HG03565 (cell line): ENCODE measurements around the gene NEU4.
"Not testable (repeated sequence)": the region's sequence is repeated elsewhere in the genome, so short reads cannot be mapped to it uniquely, and the experiment has no call there.

Experiments
- ATAC-seq: cut with Tn5 transposase; IDR thresholded peaks from one replicate; pipeline ENCODE4 v1.9.1; 2021; ENCODE audit warnings: mild to moderate bottlenecking, moderate library complexity; ENCODE audit not compliant: unreplicated experiment

NEU4 gene, protein sequence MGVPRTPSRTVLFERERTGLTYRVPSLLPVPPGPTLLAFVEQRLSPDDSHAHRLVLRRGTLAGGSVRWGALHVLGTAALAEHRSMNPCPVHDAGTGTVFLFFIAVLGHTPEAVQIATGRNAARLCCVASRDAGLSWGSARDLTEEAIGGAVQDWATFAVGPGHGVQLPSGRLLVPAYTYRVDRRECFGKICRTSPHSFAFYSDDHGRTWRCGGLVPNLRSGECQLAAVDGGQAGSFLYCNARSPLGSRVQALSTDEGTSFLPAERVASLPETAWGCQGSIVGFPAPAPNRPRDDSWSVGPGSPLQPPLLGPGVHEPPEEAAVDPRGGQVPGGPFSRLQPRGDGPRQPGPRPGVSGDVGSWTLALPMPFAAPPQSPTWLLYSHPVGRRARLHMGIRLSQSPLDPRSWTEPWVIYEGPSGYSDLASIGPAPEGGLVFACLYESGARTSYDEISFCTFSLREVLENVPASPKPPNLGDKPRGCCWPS

DNA sequence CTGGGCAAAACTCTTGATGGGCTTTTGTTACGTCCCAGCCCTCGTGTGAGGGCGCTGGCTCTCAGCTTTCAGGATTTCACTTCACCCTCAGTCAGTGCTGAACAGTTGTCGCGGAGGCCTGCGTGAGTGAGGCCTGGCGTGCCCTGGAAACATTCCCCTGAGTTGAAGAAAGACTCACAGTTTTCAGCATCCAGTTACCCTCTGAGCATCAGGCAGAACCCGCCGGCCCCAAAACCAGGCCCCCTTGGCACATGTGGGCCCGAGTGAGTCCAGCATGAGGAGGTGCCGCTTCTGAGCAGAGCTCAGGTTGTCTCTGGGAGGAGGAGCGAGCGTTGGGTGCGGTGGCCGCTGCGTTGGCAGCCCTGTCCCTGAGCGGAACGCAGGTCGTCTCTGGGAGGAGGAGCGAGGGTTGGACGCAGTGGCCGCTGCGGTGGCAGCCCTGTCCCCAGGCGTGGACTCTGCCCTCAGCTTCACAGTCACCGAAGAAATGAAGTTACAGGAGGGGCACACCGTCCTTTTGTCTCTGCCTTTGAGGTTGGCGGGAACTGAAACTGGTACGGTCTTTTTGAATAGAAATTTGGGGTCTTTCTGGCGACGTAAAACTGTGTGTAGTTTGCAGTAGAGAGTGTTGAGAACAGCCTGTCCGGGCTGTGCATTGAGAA is at the start of gene NEU4:
Gene NEU4 (plus strand): TSS at position 473 of the 662 bp plus-strand sequence. CDS start 5,292 bp downstream, outside the sequence.
- no peak for ATAC-seq

DNA sequence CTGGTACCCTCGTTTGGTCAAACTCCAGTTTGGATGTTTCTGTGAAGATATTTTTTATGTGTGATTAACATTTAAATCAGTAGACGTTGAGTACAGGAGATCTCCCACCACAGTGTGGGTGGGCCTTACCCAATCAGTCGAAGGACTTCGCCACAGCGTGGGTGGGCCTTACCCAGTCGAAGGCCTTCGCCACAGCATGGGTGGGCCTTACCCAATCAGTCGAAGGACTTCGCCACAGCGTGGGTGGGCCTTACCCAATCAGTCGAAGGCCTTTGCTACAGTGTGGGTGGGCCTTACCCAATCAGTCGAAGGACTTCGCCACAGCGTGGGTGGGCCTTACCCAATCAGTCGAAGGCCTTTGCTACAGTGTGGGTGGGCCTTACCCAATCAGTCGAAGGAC is 49.1 kb upstream of the NEU4 start:
- ATAC-seq = not testable (repeated sequence)

DNA sequence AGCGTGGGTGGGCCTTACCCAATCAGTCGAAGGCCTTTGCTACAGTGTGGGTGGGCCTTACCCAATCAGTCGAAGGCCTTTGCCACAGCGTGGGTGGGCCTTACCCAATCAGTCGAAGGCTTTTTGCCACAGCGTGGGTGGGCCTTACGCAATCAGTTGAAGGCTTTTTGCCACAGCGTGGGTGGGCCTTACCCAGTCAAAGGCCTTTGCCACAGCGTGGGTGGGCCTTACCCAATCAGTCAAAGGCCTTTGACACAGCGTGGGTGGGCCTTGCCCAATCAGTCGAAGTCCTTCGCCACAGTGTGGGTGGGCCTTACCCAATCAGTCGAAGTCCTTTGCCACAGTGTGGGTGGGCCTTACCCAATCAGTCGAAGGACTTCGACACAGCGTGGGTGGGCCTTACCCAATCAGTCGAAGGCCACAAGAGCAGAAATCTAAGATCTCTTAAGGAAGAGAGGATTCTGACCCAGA is 48.7 kb upstream of the NEU4 start:
- ATAC-seq = no peak

DNA sequence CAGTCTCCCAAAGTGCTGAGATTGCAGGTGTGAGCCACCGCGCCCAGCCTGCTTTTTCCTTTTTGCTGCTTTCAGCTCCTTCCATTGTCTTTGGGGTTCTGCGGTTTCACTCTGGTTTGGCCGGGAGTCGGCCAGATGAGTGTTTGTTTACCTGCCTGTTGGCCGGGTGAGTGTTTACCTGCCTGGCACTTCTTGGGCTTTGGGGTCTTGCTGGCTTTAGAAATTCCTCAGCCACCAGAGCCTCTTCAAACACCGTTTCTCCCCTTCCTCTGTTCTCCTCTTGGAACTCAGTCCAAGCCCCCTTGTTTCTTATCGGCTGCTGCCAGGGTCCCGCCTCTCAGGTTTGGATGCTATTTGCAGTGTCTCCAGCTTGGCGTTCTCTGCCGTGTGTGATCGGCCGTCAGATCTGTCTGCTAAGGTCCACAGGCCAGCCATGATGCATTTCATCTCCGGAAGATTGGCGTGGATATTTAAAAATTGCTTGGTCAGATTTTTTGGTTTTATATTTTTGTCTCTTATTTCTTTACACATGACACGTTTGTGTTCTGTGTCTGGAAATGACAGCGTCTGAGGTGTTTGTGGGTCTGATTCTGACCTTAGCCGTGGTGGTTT is 46.6 kb upstream of the NEU4 start:
- ATAC-seq = no peak

DNA sequence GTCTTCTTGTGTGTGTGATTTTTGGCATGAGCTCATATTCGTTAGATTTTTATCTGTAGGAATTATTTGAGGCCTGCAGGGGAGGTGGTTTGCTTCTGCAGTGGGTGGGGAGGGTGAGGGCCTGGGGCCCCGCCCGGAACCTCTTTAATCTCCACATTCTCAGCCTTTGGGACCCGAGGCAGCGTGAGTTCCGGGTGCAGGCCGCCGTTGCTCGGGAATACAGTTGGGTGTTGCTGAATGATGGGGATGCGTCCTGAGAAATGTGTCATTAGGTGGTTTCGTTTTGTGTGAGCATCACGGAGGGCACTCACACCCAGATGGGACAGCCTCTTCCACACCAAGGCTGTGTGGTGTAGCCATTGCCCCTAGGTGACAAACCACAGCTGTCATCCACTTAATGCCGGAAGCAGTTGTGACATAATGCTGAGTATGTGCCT is 46.0 kb upstream of the NEU4 start:
- no peak for ATAC-seq

DNA sequence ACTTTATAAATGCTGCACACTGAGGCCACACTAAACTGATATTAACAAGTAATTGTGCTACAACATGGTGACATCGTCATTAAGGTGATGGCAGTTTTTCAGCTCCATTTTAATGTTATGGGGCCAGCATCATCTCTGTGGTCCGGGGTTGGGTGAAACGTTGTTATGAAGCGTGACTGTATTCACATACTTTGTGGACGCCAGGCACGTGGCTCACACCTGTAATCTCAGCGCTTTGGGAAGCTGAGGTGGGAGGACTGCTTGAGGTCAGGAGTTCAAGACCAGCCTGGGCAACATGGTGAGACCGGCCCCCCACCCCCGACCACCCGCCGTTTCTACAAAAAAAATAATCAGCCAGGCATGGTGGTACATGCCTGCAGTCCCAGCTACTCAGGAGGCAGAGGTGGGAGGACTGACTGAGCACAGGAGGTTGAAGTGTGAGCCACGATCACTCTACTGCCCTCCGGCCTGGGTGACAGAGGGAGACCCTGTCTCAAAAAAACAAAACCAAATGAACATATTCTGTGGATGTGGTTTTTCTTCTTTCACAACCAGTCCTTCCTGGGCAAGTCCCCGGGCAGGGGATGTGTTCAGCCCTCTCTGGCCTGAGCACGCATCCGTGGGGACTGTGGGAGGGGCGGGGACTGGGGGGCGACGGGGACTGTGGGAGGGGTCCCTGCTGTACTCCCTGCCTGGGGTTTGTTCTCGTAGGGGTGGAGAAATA is 45.3 kb upstream of the NEU4 start:
- ATAC-seq = no peak

DNA sequence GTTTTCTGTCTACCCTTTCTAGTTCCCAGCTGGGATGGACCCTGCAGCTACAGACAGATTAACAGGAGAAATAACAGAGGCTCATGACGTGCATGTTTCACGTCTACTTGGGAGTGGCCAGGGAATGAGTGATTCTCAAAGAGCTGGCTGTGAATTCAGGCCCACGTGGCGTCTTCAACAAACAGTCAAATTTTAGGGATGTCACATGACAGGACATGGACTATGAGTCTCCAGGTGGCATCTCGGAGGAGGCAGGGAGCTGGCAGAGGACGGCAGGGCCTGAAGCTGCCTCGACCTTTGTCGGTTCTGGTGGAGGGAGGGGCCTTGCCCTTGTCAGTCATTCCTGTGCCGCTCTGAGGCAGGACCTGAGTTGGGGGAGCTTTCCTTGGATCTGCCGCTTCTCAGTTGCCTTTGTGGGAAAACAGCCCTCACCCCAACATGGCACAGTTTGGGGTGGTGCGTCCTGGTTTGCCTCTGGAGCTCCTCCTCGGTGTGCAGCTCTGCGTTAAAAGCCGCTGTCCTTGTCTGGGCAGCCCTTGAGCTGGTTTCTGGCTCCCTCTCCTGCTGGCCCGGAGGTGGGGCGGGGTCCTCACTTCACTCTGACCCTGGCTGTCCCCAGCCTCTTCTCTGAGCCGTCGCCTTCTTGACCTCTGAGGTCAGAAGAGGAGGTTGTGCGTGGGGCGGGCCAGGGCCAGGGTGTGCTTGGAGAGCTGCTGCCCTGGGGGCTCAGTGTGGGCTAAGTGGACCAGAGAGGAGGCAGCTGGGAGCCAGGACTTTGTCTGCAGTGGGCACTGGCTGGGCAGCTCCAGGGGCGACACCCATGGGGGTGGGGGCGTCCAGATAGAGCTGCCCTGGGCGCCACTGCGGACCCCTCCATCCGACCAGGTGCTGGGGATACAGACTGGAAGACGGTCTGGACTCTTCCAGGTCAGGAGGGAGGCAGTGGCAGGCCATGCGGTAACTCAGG is 44.4 kb upstream of the NEU4 start:
- ATAC-seq = no peak

DNA sequence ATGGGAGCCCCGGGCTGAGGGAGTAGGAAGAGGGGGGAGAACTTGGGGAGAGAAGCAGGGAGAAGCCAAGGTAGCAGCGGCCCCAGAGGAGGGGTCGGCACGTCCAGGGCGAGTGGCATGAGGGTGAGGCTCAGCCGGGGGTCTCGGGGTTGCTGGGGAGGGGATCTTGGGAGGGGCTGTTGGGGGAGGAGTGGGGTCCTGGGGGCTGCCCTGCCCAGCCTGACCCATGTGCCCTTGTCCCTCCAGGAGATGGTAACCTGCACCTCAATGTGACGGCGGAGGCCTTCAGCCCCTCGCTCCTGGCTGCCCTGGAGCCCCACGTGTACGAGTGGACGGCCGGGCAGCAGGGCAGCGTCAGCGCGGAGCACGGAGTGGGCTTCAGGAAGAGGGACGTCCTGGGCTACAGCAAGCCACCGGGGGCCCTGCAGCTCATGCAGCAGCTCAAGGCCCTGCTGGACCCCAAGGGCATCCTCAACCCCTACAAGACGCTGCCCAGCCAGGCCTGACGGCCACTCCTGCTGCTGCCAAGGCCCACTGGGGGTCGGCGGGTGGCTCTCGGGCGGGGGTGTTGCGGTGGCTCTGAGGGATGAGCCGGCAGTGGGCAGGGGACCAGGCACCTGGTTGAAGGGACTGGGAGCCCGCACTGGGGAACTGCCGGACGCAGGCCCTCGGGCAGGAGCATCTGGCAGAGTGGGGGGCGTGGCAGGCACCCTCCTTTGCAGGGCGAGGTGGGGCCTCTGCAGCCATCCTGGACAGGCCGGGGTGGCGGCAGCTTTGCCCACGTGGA is 41.3 kb upstream of the NEU4 start:
- no peak for ATAC-seq

DNA sequence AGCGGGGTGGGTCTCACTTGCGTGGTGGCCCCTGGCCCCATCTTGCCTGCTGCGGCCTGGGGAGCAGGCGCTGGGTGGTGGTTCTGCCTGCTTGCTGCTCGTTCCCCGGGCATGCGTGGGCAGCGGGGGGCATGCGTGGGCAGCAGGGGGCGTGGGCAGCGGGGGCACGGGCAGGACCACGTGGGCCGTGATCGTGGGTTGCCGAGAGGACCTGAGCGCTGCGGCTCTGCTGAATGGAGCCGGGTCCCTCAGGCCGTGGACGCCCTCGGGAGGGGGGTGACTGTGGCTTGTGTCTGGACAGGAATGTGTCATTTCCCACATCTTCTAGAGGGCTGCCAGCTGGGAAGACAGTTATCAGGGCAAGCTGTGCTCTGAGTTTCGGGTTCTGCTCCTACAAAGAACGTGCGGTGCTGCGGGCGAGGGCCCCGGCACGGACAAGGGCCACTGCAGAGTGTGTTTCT is 40.7 kb upstream of the NEU4 start:
- ATAC-seq = no peak

DNA sequence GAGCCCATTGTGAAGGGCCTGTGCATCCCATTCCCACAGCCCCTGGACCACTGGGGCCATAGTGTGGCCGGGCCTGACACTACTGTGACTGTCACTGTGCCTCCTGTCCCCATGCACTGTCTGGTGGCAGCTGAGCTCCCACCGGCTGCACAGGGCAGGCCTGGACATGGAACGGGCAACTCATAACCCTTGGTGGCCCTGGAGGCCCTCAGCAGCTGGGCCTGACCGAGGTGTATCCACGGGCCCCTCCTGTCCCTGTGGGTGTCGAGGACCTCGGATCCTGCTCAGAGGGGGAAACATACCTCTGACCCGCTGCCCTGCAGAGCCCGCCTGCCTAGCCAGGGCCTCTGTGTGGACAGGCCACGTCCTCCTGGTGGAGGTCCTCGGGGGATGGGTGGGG is 40.1 kb upstream of the NEU4 start:
- no peak for ATAC-seq

DNA sequence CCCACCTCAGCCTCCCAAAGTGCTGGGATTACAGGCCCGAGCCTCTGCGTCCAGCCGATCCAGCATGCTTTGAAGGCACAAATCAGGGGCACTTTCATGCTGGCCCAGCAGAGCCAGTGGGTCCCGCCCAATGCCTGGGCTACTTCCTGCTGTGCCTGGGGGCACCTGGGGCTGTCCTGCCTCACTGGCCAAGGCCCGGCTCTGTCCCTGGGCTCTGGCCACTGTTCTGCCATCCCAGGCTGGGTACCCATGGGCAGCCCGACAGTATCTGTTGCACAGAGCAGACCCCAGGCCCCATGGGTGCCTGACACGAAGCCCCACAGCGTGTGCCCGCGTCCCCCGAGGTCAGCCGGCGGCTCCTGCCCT is 39.2 kb upstream of the NEU4 start:
- ATAC-seq = no peak

DNA sequence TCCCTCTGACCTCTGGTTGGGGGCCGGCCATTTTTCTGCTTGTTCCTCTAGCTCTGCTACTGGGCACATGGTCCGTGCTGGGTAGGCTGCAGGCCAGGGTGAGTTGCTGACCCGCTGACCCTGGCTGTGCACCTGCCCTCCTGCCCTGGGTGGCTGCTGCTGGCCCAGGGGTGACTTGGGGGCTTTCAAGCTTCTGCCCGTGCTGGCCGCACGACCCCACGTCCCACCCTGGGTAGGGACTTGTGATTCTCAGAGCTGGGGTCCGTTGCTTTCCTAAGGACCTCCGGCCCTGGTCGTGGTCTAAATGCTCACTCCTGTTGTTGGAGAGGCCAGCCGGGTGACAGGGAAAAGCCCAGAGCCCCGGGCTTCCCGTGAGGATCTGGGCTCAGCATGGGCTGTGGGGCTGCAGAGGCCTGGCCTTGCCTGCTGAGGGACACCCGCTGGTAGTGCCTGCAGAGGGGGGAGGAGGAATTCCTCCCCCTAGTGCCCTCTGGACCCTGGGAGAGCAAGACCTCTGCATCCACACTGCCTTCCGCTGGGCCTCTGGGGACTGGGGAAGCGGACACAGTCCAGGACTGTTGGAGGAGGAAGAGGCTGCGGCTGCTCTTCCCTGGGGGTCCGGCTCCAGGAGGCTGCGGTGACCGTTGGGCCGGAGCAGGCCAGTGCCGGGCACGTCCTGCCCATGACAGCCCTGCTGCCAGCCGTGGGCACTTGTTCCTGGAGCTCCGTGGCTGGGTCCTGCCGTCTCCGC is 38.6 kb upstream of the NEU4 start:
- ATAC-seq = no peak

DNA sequence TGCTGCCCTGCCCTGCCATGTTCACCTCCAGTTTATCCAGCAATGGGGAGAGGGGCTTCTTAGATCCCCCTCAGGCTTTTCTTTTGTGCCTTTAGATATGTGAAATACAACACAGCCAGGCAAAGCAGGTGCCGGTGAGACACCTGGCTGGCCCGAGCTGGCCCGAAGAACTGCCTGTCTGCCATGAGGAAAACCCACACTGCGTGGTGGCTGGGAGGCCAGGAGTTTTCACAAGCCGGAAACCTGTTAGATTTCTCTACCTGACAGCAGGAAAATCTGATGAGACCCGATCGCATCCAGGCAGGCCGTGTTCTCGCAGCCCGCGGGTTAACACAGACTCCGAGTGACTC is 38.1 kb upstream of the NEU4 start:
- ATAC-seq = no peak

DNA sequence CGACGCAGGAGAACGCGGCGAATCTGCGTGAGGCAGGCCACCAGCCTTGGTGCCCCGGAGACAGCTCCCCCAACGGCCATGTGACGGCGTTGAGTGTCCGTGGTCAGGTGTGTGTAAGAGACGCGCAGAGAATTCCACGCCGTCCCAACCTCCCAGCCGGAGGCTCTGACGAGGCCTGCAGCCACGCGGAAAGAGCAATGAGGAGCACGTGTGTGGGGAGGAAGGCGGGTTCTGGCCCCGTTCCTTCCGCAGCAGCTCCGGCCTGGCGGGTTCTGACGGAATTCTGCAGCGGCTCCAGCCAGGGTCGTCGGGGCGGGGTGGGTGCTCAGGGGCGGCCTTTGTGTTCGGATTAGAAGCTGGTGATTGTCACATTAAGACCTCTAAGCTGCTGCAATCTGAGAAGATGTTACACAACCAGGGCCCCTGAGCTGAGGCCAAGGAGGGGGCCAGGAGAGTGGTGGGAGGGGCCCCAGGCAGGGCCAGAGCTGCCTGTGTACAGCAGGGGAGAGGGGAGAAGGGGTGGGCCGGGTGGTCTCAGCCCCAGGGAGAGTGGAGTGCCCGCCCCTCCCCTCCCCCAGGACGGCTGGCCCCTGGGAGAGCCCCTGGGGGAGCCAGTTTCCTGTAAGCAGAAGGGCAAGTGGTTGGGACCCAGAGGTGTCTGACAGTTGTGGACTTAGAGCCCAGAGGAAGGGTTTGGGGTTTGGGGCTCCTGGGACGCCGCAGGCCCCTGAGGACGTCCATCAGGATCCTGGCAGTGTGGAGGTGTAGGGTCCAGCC is 37.5 kb upstream of the NEU4 start:
- ATAC-seq = no peak

DNA sequence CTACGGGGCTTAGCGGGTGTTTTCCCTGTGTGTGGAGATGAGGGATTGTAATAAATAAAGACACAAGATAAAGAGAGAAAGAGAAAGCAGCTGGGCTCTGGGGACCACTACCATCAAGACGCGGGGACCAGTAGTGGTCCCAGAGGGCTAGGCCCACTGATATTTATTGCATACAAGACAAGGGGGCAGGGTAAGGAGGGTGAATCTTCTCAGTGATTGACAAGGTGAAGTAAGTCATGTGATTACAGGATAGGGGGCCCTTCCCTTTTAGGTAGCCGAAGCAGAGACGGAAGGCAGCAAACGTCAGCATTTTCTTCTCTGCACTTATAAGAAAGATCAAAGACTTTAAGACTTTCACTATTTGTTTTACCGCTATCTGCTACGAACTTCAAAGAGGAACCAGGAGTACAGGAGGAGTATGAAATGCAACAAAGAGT is 36.9 kb upstream of the NEU4 start:
- ATAC-seq = no peak

DNA sequence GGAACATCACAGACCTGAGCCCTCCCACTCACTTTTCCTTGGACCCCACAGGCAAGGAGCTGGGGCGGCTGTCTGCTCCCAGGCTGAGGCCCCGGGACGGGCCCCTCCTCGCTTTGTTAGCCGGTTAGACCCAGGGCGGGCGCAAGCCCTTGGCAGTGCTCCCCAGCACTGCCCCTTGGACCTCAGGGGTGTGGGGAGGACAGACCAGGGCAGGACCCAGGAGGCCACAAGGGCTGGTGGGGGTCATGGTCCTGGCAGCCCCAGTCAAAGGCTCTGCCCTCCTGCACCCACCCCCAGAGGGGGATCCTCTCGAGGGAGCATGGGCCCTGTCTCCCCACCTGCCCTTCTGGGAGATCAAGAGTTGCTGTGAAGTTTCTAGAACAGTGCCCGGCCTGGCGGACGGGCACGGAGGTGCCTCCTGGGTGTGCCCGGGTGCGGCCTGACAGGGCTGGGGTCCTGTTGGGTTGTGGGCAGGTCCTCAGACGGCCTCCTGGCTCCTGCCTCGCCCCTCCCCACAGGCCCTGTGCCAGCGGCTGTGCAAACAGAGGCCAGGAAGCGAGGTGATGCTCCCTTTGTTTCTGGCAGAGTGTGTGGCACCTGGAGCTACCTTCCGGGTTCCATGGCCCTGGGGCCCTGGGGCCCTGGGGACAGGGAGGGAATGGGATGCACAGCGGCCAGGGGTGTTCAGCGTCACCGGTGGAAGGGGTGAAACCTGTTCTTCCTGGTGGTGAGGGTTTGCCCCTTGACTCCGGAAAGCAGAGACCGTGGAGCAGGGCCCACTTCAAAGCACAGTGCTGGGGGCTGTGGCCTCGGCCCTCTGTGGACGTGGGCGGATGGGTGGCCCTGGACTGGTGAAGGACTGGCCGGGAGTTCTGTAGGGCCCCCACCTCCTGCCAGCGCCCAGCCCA is 35.2 kb upstream of the NEU4 start:
- ATAC-seq = no peak
